Coronary artery (tissue), 2 donors: ENCODE data around the gene CUL5.
"Not testable (repeated sequence)": the region's sequence is repeated elsewhere in the genome, so short reads cannot be mapped to it uniquely, and the experiment has no call there.

ENCODE experiments used
- DNase-seq: peaks from one replicate; pipeline ENCODE4 v3.0.0-alpha.2; 2017; ENCODE audit warnings: low spot score
- H3K27ac ChIP-seq, 2 donors: fragments of 200-600 bp; sonication (generic); one replicate each; pipeline ENCODE4 v1.5.1; 2016 to 2019
- H3K4me3 ChIP-seq: fragments of 200-600 bp; sonication (generic); 2 replicates; pipeline ENCODE4 v1.5.1; 2016; ENCODE audit warnings: mild to moderate bottlenecking, moderate library complexity
- CTCF ChIP-seq: fragments of 200-600 bp; sonication (generic); IDR thresholded peaks from one replicate; pipeline ENCODE4 v1.5.1; 2019; ENCODE audit warnings: antibody characterized with exemption

Gene CUL5

GRCh38 chr11:108128772-108129171 is 120.1 kb downstream of the CUL5 start:
- H3K4me3 ChIP-seq = no peak overlapping the region
- no peak overlapping the region for H3K27ac ChIP-seq
- TF ChIP-seq CTCF = no peak
- DNase-seq = no peak

DNA sequence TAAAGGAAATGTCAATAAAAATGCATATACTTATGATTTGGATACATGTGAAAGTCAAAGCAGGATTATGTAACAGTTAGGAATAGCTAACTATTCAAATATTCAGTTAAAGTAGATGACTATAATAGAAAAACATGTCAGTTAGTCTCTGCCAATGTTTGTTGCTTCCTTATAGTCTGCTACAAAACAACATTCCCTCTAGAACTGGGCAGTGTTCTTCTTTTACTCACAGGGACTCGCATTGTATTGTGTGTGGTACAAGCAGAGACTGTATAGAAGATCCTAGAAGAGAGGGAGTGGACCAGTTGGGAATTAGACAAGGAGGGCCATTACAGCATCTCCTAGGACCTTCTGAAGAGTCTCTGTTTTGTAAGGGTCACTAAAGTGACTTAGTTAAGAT is 123.3 kb downstream of the CUL5 start:
- no peak for TF ChIP-seq CTCF
- H3K4me3 ChIP-seq = no peak overlapping the region
- no peak overlapping the region for H3K27ac ChIP-seq
- DNase-seq = no peak

- not testable (repeated sequence) for H3K27ac ChIP-seq, DNase-seq, H3K4me3 ChIP-seq
Measured at GRCh38 chr11:108132993-108133538, 124.4 kb downstream of the CUL5 start.

GRCh38 chr11:108135845-108136544 is 127.3 kb downstream of the CUL5 start:
- no peak overlapping the region for H3K27ac ChIP-seq
- TF ChIP-seq CTCF = no peak
- DNase-seq = no peak
- no peak overlapping the region for H3K4me3 ChIP-seq

GRCh38 chr11:108137212-108137611 is 128.5 kb downstream of the CUL5 start:
- no peak for TF ChIP-seq CTCF
- DNase-seq = no peak
- no peak overlapping the region for H3K4me3 ChIP-seq

GRCh38 chr11:108142304-108142703 is 133.6 kb downstream of the CUL5 start:
- H3K4me3 ChIP-seq = no peak overlapping the region
- TF ChIP-seq CTCF = no peak
- no peak overlapping the region for H3K27ac ChIP-seq
- no peak for DNase-seq

More at GRCh38 chr11:108137212-108137611, 128.5 kb downstream of the CUL5 start:
- no peak overlapping the region for H3K27ac ChIP-seq

GRCh38 chr11:108144615-108145014 is 135.9 kb downstream of the CUL5 start:
- Histone ChIP-seq H3K27ac (no peak overlapping the region), H3K4me3 (no peak overlapping the region)
- no peak for DNase-seq
- TF ChIP-seq CTCF = no peak
